OCI-LY1 (cell line): ENCODE data around the gene DPPA5.

Source experiments
- H2AFZ ChIP-seq: fragments of 200-600 bp; sonication (generic), shearing (Covaris generic); 2 replicates; pipeline ENCODE4 v1.6.0; 2014; ENCODE audit warnings: antibody characterized with exemption, mild to moderate bottlenecking, low read length
- H3F3A ChIP-seq: fragments of 200-600 bp; sonication (generic), shearing (Covaris generic); 2 replicates; pipeline ENCODE4 v1.6.0; 2014; ENCODE audit warnings: mild to moderate bottlenecking, antibody characterized with exemption, low read length, moderate library complexity; ENCODE audit not compliant: insufficient read depth
- H3K27ac ChIP-seq: fragments of 200-600 bp; sonication (generic); 2 replicates; pipeline ENCODE4 v1.5.1; 2014; ENCODE audit warnings: low read length, mixed run types, mild to moderate bottlenecking, low read depth; ENCODE audit not compliant: poor library complexity, severe bottlenecking
- H3K27me3 ChIP-seq: fragments of 200-600 bp; sonication (generic); 2 replicates; pipeline ENCODE4 v1.6.0; 2014; ENCODE audit warnings: antibody characterized with exemption, mild to moderate bottlenecking, low read length, moderate library complexity; ENCODE audit not compliant: insufficient read depth
- H3K36me3 ChIP-seq: fragments of 200-600 bp; sonication (generic); 2 replicates; pipeline ENCODE4 v1.6.1; 2014; ENCODE audit warnings: mild to moderate bottlenecking, antibody characterized with exemption, low read length, moderate library complexity, mixed read lengths; ENCODE audit not compliant: insufficient read depth
- H3K4me1 ChIP-seq: fragments of 200-600 bp; sonication (generic); 2 replicates; pipeline ENCODE4 v1.5.1; 2014; ENCODE audit warnings: mild to moderate bottlenecking, low read length, moderate library complexity; ENCODE audit not compliant: insufficient read depth, severe bottlenecking
- H3K4me2 ChIP-seq: fragments of 200-600 bp; sonication (generic), shearing (Covaris generic); 2 replicates; pipeline ENCODE4 v1.6.1; 2014; ENCODE audit warnings: low read length
- H3K4me3 ChIP-seq: fragments of 200-600 bp; sonication (generic); 2 replicates; pipeline ENCODE4 v1.5.1; 2014; ENCODE audit warnings: low read length, low read depth, mild to moderate bottlenecking, mixed read lengths; ENCODE audit not compliant: poor library complexity, severe bottlenecking
- H3K79me2 ChIP-seq: fragments of 200-600 bp; shearing (Covaris generic); 2 replicates; pipeline ENCODE4 v1.6.1; 2016; ENCODE audit warnings: mixed run types, low read length, mixed read lengths; ENCODE audit not compliant: insufficient read depth
- H3K9ac ChIP-seq: fragments of 200-600 bp; sonication (generic), shearing (Covaris generic); 2 replicates; pipeline ENCODE4 v1.6.1; 2014; ENCODE audit warnings: mild to moderate bottlenecking, low read length, mixed read lengths
- H3K9me2 ChIP-seq: fragments of 200-600 bp; sonication (generic), shearing (Covaris generic); 2 replicates; pipeline ENCODE4 v1.6.1; 2014; ENCODE audit warnings: low read depth, mild to moderate bottlenecking, low read length, mixed read lengths
- H3K9me3 ChIP-seq: fragments of 200-600 bp; shearing (Covaris generic); 2 replicates; pipeline ENCODE4 v1.6.1; 2014; ENCODE audit warnings: low read length, mixed read lengths
- H4K20me1 ChIP-seq: fragments of 200-600 bp; sonication (generic), shearing (Covaris generic); 2 replicates; pipeline ENCODE4 v1.6.0; 2016; ENCODE audit warnings: mild to moderate bottlenecking, low read length; ENCODE audit not compliant: insufficient read depth
- CTCF ChIP-seq: fragments of 200-600 bp; sonication (generic), shearing (Covaris generic); IDR thresholded peaks from 2 replicates; pipeline ENCODE4 v1.5.1; 2017; ENCODE audit warnings: mild to moderate bottlenecking, antibody characterized with exemption, low read length, moderate library complexity, mixed read lengths
- EZH2 ChIP-seq: fragments of 200-600 bp; sonication (generic), shearing (Covaris generic); IDR thresholded peaks from 2 replicates; pipeline ENCODE4 v1.8.0; 2017; ENCODE audit warnings: borderline replicate concordance, mixed run types, mild to moderate bottlenecking, antibody characterized with exemption, low read length, moderate library complexity, mixed read lengths

Gene DPPA5

GRCh38 chr6:73369157-73369556, 15.1 kb upstream of the DPPA5 start:
- Histone ChIP-seq H3K9me2 (no peaks in the 10 kb centered on the region), H3K27ac (no peak overlapping the region), H4K20me1 (no peaks in the 10 kb centered on the region), H3F3A (no peaks in the 10 kb centered on the region), H3K27me3 (no peaks in the 10 kb centered on the region; the same call in 1 of the 2 replicates), H3K4me3 (no peak overlapping the region), H3K79me2 (no peaks in the 10 kb centered on the region), H3K36me3 (no peaks in the 10 kb centered on the region), H3K4me1 (no peaks in the 10 kb centered on the region), H3K9ac (no peak overlapping the region), H3K9me3 (no peaks in the 10 kb centered on the region; the same call in 1 of the 2 replicates), H3K4me2 (no peak overlapping the region), H2AFZ (no peak overlapping the region)
- no peak for TF ChIP-seq EZH2
- no peak for TF ChIP-seq CTCF

- no peaks in the 10 kb centered on the region for H3F3A ChIP-seq
- H2AFZ ChIP-seq = no peak overlapping the region
- H3K9ac ChIP-seq = no peak overlapping the region
- no peaks in the 10 kb centered on the region for H3K36me3 ChIP-seq
- H3K79me2 ChIP-seq = no peaks in the 10 kb centered on the region
- H3K4me2 ChIP-seq = no peak overlapping the region
- H3K4me3 ChIP-seq = no peak overlapping the region
- TF ChIP-seq EZH2 (no peak), CTCF (no peak)
- H3K27ac ChIP-seq = no peak overlapping the region
- H3K9me2 ChIP-seq = no peaks in the 10 kb centered on the region
- H3K9me3 ChIP-seq = no peaks in the 10 kb centered on the region; the same call in 1 of the 2 replicates
- no peaks in the 10 kb centered on the region; the same call in 1 of the 2 replicates for H3K27me3 ChIP-seq
- no peaks in the 10 kb centered on the region for H3K4me1 ChIP-seq
- no peaks in the 10 kb centered on the region for H4K20me1 ChIP-seq
Measured at GRCh38 chr6:73368675-73369074, 14.6 kb upstream of the DPPA5 start.

GRCh38 chr6:73367761-73368355, 13.8 kb upstream of the DPPA5 start:
- Histone ChIP-seq H3K27me3 (peaks cover 4% of the 10 kb centered on the region; the same call in 1 of the 2 replicates), H3K9me2 (no peaks in the 10 kb centered on the region), H3K9me3 (no peaks in the 10 kb centered on the region; the same call in 1 of the 2 replicates), H3K79me2 (no peaks in the 10 kb centered on the region), H3K4me1 (no peaks in the 10 kb centered on the region), H4K20me1 (no peaks in the 10 kb centered on the region), H3K27ac (no peak overlapping the region), H3K36me3 (no peaks in the 10 kb centered on the region), H3F3A (no peaks in the 10 kb centered on the region), H2AFZ (no peak overlapping the region), H3K4me2 (no peak overlapping the region), H3K9ac (no peak overlapping the region), H3K4me3 (no peak overlapping the region)
- TF ChIP-seq CTCF (no peak), EZH2 (no peak)
